H1 (cell line): ENCODE measurements around the gene OR52K1. TPM values are rescaled to one million over a fixed set of nuclear protein-coding genes. Genes with fewer than 3 reads are reported as not detected.

ENCODE experiments used
- CHD7 ChIP-seq: fragments of 300-600 bp; sonication (generic); IDR thresholded peaks from 2 replicates; pipeline ENCODE4 v1.7.1; 2012; ENCODE audit warnings: low read length, moderate library complexity, mild to moderate bottlenecking, inconsistent platforms; ENCODE audit not compliant: insufficient replicate concordance
- CTCF ChIP-seq, 3 experiments: IDR thresholded peaks; 1 replicate in 2 of 3; 2 replicates in 1 of 3; pipeline versions ENCODE4 v1.5.1 to v1.6.1; 2011; ENCODE audit warnings: low read length in 3 of 3, mild to moderate bottlenecking in 3 of 3, inconsistent platforms in 2 of 3, low read depth in 1 of 3, moderate library complexity in 1 of 3; ENCODE audit not compliant: insufficient read depth in 1 of 3; ENCODE audit errors: control extremely low read depth in 1 of 3
- HDAC2 ChIP-seq, 2 experiments: fragments of 300-600 bp in 1 of 2; sonication (generic) in 1 of 2; IDR thresholded peaks; 2 replicates each; pipeline ENCODE4 v1.6.1; 2011 to 2012; ENCODE audit warnings: low read depth in 2 of 2, low read length in 2 of 2, mild to moderate bottlenecking in 2 of 2, moderate library complexity in 2 of 2, borderline replicate concordance in 1 of 2, inconsistent platforms in 1 of 2
- KDM4A ChIP-seq: IDR thresholded peaks from one replicate; pipeline ENCODE4 v1.7.1; 2012; ENCODE audit warnings: low read depth, mild to moderate bottlenecking, moderate library complexity, low read length, inconsistent platforms; ENCODE audit not compliant: severe bottlenecking
- RBBP5 ChIP-seq: IDR thresholded peaks from 2 replicates; pipeline ENCODE4 v1.7.1; 2012; ENCODE audit warnings: low read depth, mild to moderate bottlenecking, inconsistent platforms, low read length, moderate library complexity, borderline replicate concordance
- RXRA ChIP-seq: IDR thresholded peaks from 2 replicates; pipeline ENCODE4 v1.6.1; 2011; ENCODE audit warnings: low read depth, mild to moderate bottlenecking, low read length, moderate library complexity; ENCODE audit not compliant: insufficient read depth
- SIN3A ChIP-seq, 2 experiments: IDR thresholded peaks in 1 of 2; conservative IDR thresholded peaks in 1 of 2; 2 replicates each; pipeline ENCODE4 v1.6.1; 2011 to 2012; ENCODE audit warnings: low read length in 2 of 2, improper control_type of control experiment in 1 of 2, low read depth in 1 of 2, mild to moderate bottlenecking in 1 of 2
- TBP ChIP-seq: IDR thresholded peaks from 2 replicates; pipeline ENCODE4 v1.6.1; 2011; ENCODE audit warnings: low read depth, low read length, improper control_type of control experiment
- polyA plus RNA-seq, 7 experiments: library from polyadenylated mRNA; depleted of rRNA in 3 of 7; stranded (reverse) in 5 of 7; unstranded in 2 of 7; fragments of >200 nt in 5 of 7; fragments of 200-250 nt in 2 of 7; gene quantifications; 1 replicate in 5 of 7; 2 replicates in 1 of 7; 4 replicates in 1 of 7; pipeline versions ENCODE4 v1.2.1 to v1.2.3, GENCODE V29; 2011 to 2013; ENCODE audit warnings: missing spikeins in 2 of 7, mixed read lengths in 2 of 7
- total RNA-seq: library from RNA; stranded (reverse); fragmentation: NEBNext Ultra II Directional; extraction: Animal tissue kit (Norgen Biotek cat#: 25700); gene quantifications from 2 replicates; pipeline ENCODE4 v1.2.1, GENCODE V29; 2021

Gene OR52K1
- total and polyA plus RNA-seq, 2 of the 8 experiments (the other 6 are each of a cell fraction or from before 2014, with no cell fraction given), result not detected

GRCh38 chr11:4454021-4454420 lies 28.4 kb upstream of the OR52K1 start (continued):
- TF ChIP-seq CHD7 (no peak), RXRA (no peak), TBP (no peak), CTCF (IDR thresholded peaks at IDR 0.05; ENCODE audit: control extremely low read depth in 1 of 3, insufficient read depth in 1 of 3, low read depth in 1 of 3, low read length in 3 of 3) (no peak), RBBP5 (no peak), HDAC2 (IDR thresholded peaks at IDR 0.05; ENCODE audit: borderline replicate concordance in 1 of 2, low read depth in 2 of 2, low read length in 2 of 2) (no peak), KDM4A (no peak), SIN3A (conservative IDR thresholded peaks at IDR 0.05 in 1 of 2, IDR thresholded peaks at IDR 0.05 in 1 of 2; ENCODE audit: low read depth in 1 of 2, low read length in 2 of 2) (no peak)
